ENCODE results near the gene LMAN2L.
"Not testable (repeated sequence)": the region's sequence is repeated elsewhere in the genome, so short reads cannot be mapped to it uniquely, and the experiment has no call there.

LMAN2L gene

GRCh38 chr2:96685577-96686459 lies 54.0 kb downstream of the LMAN2L start:
- DNase-seq, result peak; percentile 48

- no peak for DNase-seq
Observed at GRCh38 chr2:96684883-96685576, 54.8 kb downstream of the LMAN2L start.

- no peak for DNase-seq
Observed at GRCh38 chr2:96683972-96684820, 55.7 kb downstream of the LMAN2L start.

- DNase-seq, result no peak
Observed at GRCh38 chr2:96683307-96683706, 56.6 kb downstream of the LMAN2L start.

GRCh38 chr2:96681540-96681939 lies 58.3 kb downstream of the LMAN2L start:
- DNase-seq, result no peak

- DNase-seq, result no peak
Observed at GRCh38 chr2:96680561-96681141, 59.2 kb downstream of the LMAN2L start.

- no peak for DNase-seq
Observed at GRCh38 chr2:96679848-96680247, 60.0 kb downstream of the LMAN2L start.

GRCh38 chr2:96669539-96670215 lies 70.2 kb downstream of the LMAN2L start:
- DNase-seq, result no peak

GRCh38 chr2:96668771-96669170 lies 71.1 kb downstream of the LMAN2L start:
- DNase-seq, result no peak

- DNase-seq, result not testable (repeated sequence)
Observed at GRCh38 chr2:96665717-96666116, 74.1 kb downstream of the LMAN2L start.

GRCh38 chr2:96665083-96665569 lies 74.7 kb downstream of the LMAN2L start:
- no peak for DNase-seq

GRCh38 chr2:96664366-96664925 lies 75.4 kb downstream of the LMAN2L start:
- DNase-seq, result no peak

GRCh38 chr2:96663829-96664228 lies 76.0 kb downstream of the LMAN2L start:
- DNase-seq, result no peak

GRCh38 chr2:96663177-96663576 lies 76.7 kb downstream of the LMAN2L start:
- no peak for DNase-seq

- DNase-seq, result no peak
Observed at GRCh38 chr2:96662360-96662759, 77.5 kb downstream of the LMAN2L start.

GRCh38 chr2:96661324-96661723 lies 78.5 kb downstream of the LMAN2L start:
- no peak for DNase-seq

GRCh38 chr2:96656540-96656939 lies 83.3 kb downstream of the LMAN2L start:
- no peak for DNase-seq
